ENCODE results near the gene GALNT16. TPM values are rescaled to one million over a fixed set of nuclear protein-coding genes. Genes with fewer than 3 reads are reported as not detected.

GALNT16 gene
- total RNA-seq, 2 experiments from 2014 or later, result not detected

DNA sequence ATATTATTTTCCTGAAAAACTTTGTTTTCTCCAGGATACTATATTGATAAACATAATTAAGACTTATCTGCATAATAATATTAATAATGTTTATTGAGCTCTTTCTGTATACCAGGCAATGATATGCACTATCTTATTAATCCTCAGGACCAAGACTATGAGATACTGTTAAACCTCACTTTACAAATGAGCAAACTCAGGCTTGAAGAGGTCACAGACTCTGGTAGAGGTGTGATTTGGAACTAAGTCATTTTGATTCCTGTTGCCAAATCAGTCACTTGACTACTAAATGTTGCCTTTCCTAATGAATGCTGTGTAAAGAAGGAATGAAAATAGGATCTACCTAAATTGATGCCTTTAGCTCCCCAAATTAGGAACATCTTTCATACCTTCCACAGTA lies 145.8 kb downstream of the GALNT16 start:
- Histone ChIP-seq H3K4me1 (ENCODE audit: insufficient read depth, low read length) (peaks cover 5% of the 10 kb centered on the region), H3K9me3 (ENCODE audit: control insufficient read depth in 1 of 2, insufficient read depth in 1 of 2, low read length in 2 of 2) (no peaks in the 10 kb centered on the region), H3K27ac (ENCODE audit: low read depth in 1 of 2, low read length in 2 of 2) (no peak overlapping the region), H3K36me3 (ENCODE audit: insufficient read depth, low read length) (no peaks in the 10 kb centered on the region), H3K4me3 (ENCODE audit: low read length) (no peak overlapping the region), H3K27me3 (ENCODE audit: control insufficient read depth in 1 of 2, insufficient read depth in 2 of 2, low read length in 2 of 2) (no peaks in the 10 kb centered on the region)
- H3K27me3 Mint-ChIP-seq, result no peaks in the 10 kb centered on the region
- H3K4me3 Mint-ChIP-seq, result no peak overlapping the region
- no peaks in the 10 kb centered on the region for H3K9me3 Mint-ChIP-seq
- intact Hi-C loops (cut with DNase I, micrococcal nuclease), result no loop called here
- H3K27ac Mint-ChIP-seq, result no peak overlapping the region
- H3K4me1 Mint-ChIP-seq (ENCODE audit: low read depth), result peaks cover 40% of the 10 kb centered on the region
- TF ChIP-seq, protein P1, sequence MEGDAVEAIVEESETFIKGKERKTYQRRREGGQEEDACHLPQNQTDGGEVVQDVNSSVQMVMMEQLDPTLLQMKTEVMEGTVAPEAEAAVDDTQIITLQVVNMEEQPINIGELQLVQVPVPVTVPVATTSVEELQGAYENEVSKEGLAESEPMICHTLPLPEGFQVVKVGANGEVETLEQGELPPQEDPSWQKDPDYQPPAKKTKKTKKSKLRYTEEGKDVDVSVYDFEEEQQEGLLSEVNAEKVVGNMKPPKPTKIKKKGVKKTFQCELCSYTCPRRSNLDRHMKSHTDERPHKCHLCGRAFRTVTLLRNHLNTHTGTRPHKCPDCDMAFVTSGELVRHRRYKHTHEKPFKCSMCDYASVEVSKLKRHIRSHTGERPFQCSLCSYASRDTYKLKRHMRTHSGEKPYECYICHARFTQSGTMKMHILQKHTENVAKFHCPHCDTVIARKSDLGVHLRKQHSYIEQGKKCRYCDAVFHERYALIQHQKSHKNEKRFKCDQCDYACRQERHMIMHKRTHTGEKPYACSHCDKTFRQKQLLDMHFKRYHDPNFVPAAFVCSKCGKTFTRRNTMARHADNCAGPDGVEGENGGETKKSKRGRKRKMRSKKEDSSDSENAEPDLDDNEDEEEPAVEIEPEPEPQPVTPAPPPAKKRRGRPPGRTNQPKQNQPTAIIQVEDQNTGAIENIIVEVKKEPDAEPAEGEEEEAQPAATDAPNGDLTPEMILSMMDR (IDR thresholded peaks at IDR 0.05), result no peak
- DNase-seq (no peak), ATAC-seq (ENCODE audit: poor library complexity) (no peak)
- peaks cover 29% of the 10 kb centered on the region for H3K36me3 Mint-ChIP-seq (ENCODE audit: low read depth)
- CTCF ChIA-PET, result no interaction called here
- POLR2A ChIA-PET, result no interaction called here

Other genes starting within 250 kb of the GALNT16 start
- gene DCAF5, start 107.0 kb upstream of the GALNT16 start, total RNA-seq, result 10 to 100 TPM; 60.9 to 61.5 TPM
- gene EXD2, start 68.7 kb upstream of the GALNT16 start, total RNA-seq, result 1 to 10 TPM; 6.6 to 7.0 TPM
- 10 to 100 TPM; 87.0 to 96.3 TPM for gene ERH, start 138.1 kb downstream of the GALNT16 start, total RNA-seq
- gene SLC39A9, start 138.5 kb downstream of the GALNT16 start, total RNA-seq, result 10 to 100 TPM; 19.5 to 20.5 TPM
- gene PLEKHD1, start 224.6 kb downstream of the GALNT16 start, total RNA-seq, result under 1 TPM; 0.47 to 0.63 TPM

Measured in CD4-positive, alpha-beta T cell (primary cell).